ENCODE results near the gene CACNA1C.

Gene CACNA1C

GRCh38 chr12:2052826-2053678, at the start of gene CACNA1C:
Gene CACNA1C, plus strand, starts transcription at chr12:2052987. Its CDS starts 576 bp downstream, at chr12:2053563.
- peak; percentile 77 for DNase-seq

DNA sequence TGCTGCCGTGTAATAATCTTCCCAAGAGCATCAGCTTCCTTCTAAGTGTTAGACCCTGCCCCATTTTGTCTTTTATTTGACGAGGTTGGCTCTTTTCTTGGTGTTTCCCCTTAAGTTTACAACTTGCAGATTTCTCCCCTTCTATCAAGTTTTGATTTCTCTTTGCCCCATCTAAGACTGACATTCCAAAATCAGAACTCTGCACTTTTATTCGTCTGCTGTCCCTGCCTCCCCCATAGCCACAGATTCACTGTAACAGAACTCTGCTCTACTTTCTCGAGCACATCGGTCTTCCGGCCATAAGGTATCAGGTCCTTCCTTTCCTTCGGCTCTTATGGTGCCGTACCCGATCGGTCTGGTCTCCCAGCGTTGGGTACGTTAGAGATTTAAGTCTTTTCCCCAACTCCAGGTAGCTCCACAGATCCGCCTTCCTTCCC, 49.1 kb upstream of the CACNA1C start:
- no peak for DNase-seq

DNA sequence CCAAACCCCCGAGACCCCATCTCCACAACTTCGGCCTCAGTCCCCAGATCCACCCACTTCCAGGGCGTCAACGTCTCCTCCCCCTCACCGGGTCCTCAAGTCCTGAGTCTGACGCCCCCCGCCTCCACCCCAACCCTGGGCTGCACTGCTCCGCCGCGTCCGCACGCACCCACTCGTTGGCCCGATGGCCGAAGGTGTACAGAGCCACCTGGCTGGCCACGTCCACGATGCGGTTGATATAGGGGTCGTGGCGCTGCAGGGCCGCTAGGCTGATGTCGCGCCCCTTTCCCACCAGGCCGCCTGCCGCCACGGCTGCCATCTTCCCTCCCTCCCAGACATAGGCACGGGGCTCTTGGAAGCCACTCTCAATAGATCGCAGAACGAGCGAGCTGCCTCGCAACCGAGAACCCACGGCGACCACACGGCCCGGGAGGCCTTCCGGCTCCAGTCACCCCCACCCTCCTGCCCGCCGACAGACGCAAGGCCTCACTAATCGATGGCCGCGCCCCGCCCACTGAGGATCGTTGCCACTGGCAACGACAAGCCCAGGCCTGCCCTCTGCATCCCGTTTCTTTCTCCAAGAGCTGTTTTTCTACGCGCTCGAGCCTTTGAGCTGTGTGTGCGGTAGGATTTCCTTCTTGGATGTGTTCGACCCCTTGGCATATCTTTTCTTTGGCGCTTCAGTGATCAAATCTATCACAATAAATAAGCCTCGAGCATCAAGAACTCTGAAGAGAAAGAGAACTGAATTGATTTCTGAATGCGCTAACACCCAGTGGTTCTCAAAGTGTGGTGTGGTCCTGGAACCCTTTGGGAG, 48.5 kb upstream of the CACNA1C start, which contains the start of gene DCP1B:
TSS of gene DCP1B (minus strand) at position 345 of the 817 bp plus-strand sequence. CDS start at position 319, 26 bp downstream.
- DNase-seq: peak; percentile 97

DNA sequence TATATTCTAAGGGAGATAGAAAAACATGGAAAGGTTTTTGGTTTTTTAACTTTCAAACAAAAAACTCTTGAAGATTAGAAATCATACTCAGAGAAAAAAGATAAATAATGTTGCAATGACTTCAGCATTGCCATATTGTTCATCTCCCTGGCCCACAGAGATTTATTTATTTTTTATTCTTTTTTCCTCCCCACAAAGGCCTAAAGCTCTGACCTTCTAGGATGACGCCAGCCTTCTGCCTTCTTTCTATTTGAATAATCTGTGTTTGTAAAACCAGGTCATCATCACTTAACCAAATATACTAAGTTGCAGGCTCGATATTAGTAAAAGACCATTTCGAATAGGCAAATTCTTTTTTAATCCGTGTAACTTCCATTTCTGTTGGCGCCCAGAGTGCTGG, 44.1 kb upstream of the CACNA1C start:
- DNase-seq: no peak

DNA sequence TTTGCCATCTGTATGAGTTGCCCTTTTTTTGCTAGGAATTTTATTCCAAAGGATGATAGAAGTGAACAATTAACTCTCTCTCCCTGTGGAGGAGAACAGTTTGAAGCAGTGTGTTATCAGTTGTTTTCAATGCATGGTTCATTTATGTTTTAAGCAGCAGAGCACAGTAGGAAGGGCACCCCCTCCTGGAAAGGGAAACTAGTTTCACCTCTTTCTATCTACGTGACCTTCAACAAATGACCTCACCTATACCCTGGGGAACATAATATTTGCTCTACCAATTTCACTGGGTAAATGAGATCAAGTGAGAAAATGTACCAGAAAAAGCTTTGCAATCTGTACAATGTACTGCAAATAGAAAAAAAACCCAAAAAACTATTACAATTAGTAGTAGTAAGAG, 43.2 kb upstream of the CACNA1C start:
- DNase-seq: no peak

DNA sequence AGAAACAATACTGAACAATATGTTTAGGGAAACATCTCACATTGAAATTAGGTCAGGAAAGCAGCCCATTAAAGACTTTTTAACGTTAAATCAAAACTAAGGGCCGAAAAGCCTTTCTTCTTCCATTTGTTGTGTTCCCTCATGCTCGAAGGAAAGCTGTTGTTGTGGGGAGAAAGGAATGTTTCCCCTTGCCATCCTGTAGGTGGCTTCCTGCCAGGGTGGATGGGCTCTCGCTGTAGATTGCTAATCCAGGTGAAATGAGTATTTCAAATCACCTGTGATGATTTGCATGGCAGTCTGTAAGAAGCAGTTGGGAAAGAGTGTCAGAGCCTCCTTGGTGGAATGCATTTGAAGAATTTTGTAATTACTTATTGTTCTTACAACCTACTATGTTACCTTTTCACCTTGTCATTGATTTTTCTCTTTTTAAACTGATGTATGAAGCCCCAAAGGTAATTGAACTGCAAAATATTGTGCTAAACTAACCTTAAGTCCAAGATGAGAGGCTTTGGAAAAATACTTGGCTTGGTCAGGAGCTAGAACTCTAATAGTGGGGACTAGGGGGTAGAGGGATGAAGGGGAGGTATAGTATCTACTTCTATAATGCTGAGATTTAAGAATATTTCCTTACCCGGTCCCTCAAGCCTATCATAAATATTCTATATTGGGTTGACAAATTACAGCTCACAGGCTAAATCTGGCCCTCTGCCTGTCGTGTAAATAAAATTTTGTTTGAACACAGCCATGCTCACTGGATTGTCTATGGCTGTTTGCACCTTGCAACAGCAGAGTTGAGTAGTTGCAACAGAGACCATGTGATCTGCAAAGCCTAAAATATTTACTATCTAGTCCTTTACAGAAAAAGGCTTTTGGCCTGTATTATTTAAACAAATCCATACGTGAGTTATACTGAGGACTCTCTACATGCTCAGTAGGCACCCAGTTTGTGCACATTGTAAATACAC, 40.9 kb upstream of the CACNA1C start:
- no peak for DNase-seq

DNA sequence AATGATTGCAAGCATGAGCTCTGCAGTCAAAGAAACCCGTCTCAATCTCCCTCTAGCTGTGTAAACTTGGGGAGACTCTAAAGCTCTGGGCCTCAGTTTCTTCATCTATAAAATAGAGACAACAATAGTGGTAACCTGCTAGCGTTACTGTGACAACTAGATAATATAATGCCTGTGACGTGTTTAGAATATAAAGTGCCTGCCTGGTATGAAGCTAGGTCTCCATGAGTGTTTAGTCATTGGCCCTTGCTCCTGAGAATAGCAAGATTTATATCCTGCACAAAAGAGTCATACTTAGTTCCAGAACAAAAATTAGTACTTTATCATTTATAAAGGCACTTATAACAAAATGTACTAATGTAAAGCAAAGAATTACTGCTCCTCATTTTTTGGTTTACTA, 39.7 kb upstream of the CACNA1C start:
- DNase-seq: no peak

DNA sequence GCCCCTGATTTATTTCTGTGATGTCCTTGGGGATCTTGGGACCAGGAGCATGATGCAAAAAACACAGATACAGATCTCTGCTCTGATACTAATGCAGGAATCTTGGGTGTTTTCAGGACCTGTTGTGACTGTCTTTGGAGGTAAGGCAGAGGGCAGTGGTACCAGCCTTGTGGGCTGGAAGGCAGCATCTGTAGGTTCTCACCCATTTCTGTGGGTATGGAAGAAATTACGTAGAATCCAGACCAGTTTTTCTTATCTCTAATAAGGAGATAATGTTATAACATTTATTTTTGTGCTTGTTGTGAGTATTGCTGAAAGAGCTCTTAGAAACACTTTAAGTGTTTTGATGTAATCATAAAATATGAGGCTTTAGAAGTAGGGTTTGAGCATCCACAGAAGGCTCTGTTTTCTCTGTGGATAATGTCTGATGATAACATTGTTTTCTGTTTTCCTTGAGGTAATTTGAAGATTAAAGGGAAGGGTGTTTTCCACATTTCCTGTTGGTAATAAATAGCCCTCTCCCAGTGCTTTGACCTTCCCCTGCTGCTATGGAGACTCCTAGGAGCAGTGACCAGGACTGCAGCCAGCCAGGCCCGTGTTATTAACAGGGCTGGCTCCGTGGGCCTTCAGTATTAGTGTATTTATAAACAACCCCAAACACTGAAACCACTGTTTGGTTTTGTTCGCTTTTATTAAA, 39.1 kb upstream of the CACNA1C start:
- DNase-seq: no peak

DNA sequence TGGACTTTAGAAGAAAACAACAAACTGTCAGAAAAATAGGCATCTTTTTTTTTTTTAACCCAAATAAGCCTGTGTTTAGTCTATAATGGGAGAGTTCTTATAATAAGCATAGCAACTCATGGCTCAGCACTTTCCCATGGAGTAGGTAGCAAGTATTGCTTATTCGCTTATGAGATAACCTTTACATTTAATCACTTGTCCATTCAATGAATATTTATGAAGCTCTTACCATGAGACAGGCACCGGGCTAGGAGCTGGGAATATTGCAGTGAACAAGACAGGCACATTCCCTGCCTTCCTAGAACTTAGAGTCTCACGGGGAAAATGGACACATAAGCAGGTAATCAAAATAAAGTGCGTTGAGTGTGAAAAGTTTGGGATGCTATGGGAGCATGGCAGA, 38.6 kb upstream of the CACNA1C start:
- no peak for DNase-seq

DNA sequence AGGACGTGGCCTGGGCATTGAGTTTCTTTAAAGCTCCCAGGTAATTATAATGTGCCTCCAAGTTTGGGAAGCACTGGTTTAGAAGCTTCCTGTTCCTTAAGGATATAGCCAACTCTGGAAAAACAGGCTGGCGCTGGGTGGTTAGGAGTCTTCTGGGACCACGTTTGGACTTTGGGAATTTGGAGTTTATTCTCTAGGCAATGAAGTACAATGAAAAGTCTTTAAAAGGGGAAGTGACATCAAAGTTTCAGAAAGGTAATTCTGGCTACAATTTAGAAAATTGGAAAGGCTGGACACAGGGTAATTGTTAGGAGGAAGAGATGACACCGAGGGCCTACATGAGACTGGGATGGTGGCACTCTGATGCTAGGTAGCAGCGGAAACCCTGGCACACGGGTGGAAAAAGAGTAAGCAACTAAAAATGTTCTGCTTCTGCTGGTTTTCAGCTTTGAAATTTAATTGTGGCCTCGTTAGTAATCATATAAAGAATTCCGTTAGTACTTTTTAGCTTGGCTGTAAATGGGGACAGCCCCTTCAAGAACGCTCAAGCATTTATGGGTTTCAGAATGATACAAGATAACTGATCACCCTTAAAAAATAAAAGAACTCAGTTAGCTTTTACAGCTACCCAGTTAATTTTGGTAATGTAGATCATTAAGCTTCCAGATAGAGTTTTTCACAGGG, 35.8 kb upstream of the CACNA1C start:
- no peak for DNase-seq

- DNase-seq: peak; percentile 36
Observed at GRCh38 chr12:2017546-2018337, 35.0 kb upstream of the CACNA1C start.

- no peak for DNase-seq
Observed at GRCh38 chr12:2018391-2018790, 34.4 kb upstream of the CACNA1C start.

- DNase-seq: no peak
Observed at GRCh38 chr12:2019126-2019525, 33.7 kb upstream of the CACNA1C start.

- DNase-seq: no peak
Observed at GRCh38 chr12:2020511-2020910, 32.3 kb upstream of the CACNA1C start.

GRCh38 chr12:2023365-2023764, 29.4 kb upstream of the CACNA1C start:
- no peak for DNase-seq

DNA sequence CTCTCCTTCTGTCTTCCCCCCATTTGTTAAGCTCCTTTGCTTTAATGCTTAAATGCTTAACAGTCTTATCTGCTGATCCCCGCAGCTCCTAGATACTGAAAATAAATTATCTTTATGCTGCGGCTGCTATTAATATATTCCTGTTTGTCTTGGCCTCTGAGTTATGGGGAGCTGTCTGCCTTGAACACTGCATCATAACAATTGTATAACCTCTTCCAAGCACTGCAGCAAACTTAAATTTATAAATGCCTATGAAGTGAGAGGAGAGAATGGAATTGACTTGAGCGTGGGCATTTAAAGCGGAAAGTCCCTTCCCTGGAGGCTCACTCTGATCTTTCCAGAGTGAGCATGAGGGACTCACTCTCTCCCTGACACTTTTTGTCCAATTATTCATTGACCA, 25.4 kb upstream of the CACNA1C start:
- no peak for DNase-seq

- DNase-seq: no peak
Observed at GRCh38 chr12:2029851-2030250, 22.9 kb upstream of the CACNA1C start.

DNA sequence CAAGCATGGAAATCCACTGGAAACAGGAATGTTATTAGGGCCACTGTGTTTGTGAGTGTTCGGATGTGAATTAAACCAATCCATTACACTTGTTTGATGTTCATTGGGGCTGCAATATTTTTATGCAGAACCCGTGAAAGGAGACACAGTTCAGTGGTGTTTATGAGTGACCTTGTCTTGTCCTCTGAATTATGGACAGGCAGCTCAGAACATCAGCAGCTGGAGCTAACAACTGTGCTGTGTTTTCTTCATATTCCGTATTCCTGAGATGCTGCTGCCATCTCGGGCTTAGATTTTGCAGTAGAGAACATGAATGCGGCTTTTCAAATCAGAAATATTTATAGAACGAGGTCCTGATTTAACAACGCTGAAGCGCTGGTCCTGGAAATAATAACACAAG, 20.3 kb upstream of the CACNA1C start:
- DNase-seq: no peak

DNA sequence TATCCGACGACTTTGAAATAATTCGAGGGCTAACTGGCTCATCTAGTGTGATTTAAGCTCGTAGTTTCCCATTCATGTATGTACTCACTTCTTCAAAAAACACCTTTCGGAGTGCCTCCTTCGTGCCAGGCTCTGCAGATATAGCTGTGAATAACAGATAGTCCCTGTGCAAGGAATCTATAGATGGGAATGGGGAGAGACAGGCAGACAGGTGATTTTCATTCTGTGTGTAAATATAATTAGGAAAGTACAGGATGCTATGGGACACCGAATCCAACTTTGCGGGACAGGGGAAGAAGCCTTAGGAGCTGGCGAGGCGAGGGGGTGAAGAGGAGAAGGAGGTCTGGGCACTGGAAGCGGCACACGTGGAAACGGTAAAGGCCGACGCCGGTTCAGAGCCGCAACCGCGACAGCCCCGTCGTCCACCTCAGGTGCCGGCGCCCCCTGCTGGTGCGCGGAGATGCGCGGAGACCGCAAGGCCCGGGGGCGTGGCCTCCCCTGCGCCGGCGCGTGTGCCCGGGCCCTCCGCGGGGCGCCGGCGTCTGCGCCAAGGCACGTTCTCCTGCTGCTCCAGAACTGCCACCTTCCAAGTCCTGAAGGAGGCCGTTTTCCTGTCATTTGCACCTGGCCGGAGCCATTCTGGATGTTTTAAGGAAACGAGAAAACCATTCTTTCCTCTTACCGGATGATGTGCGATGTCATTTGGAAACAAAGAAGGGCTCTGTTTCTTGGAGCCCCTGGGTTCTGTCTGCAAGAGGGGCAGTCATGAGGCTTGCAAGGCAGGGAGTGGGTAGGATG, 18.0 kb upstream of the CACNA1C start:
- peak; percentile 76 for DNase-seq
